K562 (cell line): ENCODE results near the gene SYNPR. TPM values are rescaled to one million over a fixed set of nuclear protein-coding genes. Genes with fewer than 3 reads are reported as not detected.
A peak's percentile ranks its signal among the peaks of the same experiment; 100 is the strongest.

Experiments used
- HMG20A ChIP-seq: fragments of 450-650 bp; formaldehyde crosslinking; conservative IDR thresholded peaks from 2 replicates; pipeline ENCODE4 v1.4.0; 2020; ENCODE audit warnings: mild to moderate bottlenecking, mixed read lengths
- HNRNPLL ChIP-seq: fragments of 200-400 bp; formaldehyde crosslinking; IDR thresholded peaks from 2 replicates; pipeline ENCODE4 v1.6.1; 2017; ENCODE audit warnings: low read length, low read depth, mild to moderate bottlenecking; ENCODE audit not compliant: poor library complexity, severe bottlenecking
- KAT8 ChIP-seq: fragments of 450-650 bp; IDR thresholded peaks from 2 replicates; pipeline ENCODE4 v1.6.1; 2016; ENCODE audit warnings: low read depth, mild to moderate bottlenecking
- KLF13 ChIP-seq: fragments of 450-650 bp; IDR thresholded peaks from 2 replicates; pipeline ENCODE4 v1.6.1; 2016; ENCODE audit warnings: missing genetic modification characterization, low read depth, mild to moderate bottlenecking, missing compliant biosample characterization, moderate library complexity, borderline replicate concordance
- RAD21 ChIP-seq, 2 experiments: fragments of 250-450 bp in 1 of 2; fragments of 450-650 bp in 1 of 2; sonication (Bioruptor Pico) in 1 of 2; formaldehyde crosslinking in 1 of 2; IDR thresholded peaks in 1 of 2; conservative IDR thresholded peaks in 1 of 2; 2 replicates each; pipeline versions ENCODE4 v1.4.0 to v1.8.0; 2020 to 2022; ENCODE audit warnings: mild to moderate bottlenecking in 2 of 2, moderate library complexity in 1 of 2
- TCF15 ChIP-seq: fragments of 250-450 bp; sonication (Bioruptor Pico); IDR thresholded peaks from 2 replicates; pipeline ENCODE4 v1.8.0; 2022; ENCODE audit warnings: moderate library complexity, mild to moderate bottlenecking, inconsistent platforms
- ZNF436 ChIP-seq: fragments of 250-450, 450-650 bp; sonication (Bioruptor Pico); formaldehyde crosslinking; IDR thresholded peaks from 2 replicates; pipeline ENCODE4 v1.7.0; 2020; ENCODE audit warnings: mild to moderate bottlenecking
- ZNF589 ChIP-seq: fragments of 200-800 bp; sonication (Bioruptor generic); IDR thresholded peaks from 2 replicates; pipeline ENCODE4 v1.6.1; 2016; ENCODE audit warnings: low read depth, missing genetic modification characterization, missing compliant biosample characterization
- ZNF644 ChIP-seq: fragments of 200-800 bp; sonication (Bioruptor generic); IDR thresholded peaks from 2 replicates; pipeline ENCODE4 v1.6.1; 2016; ENCODE audit warnings: low read depth, missing genetic modification characterization, missing compliant biosample characterization
- ZNF830 ChIP-seq: fragments of 250-450 bp; sonication (Bioruptor Pico); IDR thresholded peaks from 2 replicates; pipeline ENCODE4 v1.5.0; 2021; ENCODE audit warnings: mild to moderate bottlenecking
- ZSCAN29 ChIP-seq: fragments of 450-650 bp; IDR thresholded peaks from 2 replicates; pipeline ENCODE4 v1.6.1; 2017
- polyA plus RNA-seq, 8 experiments: library from polyadenylated mRNA; depleted of rRNA in 4 of 8; stranded (reverse) in 5 of 8; unstranded in 3 of 8; fragments of >200 nt; fragmentation: Nextera tagmentation in 2 of 8; fragmentation: Illumina TruSeq in 1 of 8; extraction: Ambion mirVana in 2 of 8; extraction: Trizol in 1 of 8; gene quantifications; 2 replicates each; pipeline versions ENCODE4 v1.2.1 to v1.2.3, GENCODE V29; 2011 to 2014; ENCODE audit warnings: inconsistent platforms in 1 of 8, missing spikeins in 1 of 8
- total RNA-seq, 7 experiments: library from RNA; depleted of rRNA in 6 of 7; stranded (reverse); fragments of >200 nt in 6 of 7; fragmentation: Illumina TruSeq in 2 of 7; extraction: Trizol in 2 of 7; gene quantifications; 2 replicates each; pipeline versions ENCODE4 v1.2.1 to v1.2.3, GENCODE V29; 2011 to 2021; ENCODE audit warnings: low replicate concordance in 1 of 7
- TF ChIP-seq, protein P1 (sequence below): fragments of 250-450 bp; sonication (Bioruptor Pico); IDR thresholded peaks from 2 replicates; pipeline ENCODE4 v1.5.0; 2021
- TF ChIP-seq, protein P2 (sequence below), 2 experiments: fragments of 450-650 bp; formaldehyde crosslinking in 1 of 2; IDR thresholded peaks; 2 replicates each; pipeline versions ENCODE4 v1.4.0 to v1.6.1; 2014 to 2020; ENCODE audit warnings: mild to moderate bottlenecking in 2 of 2, borderline replicate concordance in 1 of 2, low read depth in 1 of 2

The SYNPR gene
- total and polyA plus RNA-seq, 9 of the 15 experiments (the other 6 are each of a cell fraction or from before 2014, with no cell fraction given) = not detected

DNA sequence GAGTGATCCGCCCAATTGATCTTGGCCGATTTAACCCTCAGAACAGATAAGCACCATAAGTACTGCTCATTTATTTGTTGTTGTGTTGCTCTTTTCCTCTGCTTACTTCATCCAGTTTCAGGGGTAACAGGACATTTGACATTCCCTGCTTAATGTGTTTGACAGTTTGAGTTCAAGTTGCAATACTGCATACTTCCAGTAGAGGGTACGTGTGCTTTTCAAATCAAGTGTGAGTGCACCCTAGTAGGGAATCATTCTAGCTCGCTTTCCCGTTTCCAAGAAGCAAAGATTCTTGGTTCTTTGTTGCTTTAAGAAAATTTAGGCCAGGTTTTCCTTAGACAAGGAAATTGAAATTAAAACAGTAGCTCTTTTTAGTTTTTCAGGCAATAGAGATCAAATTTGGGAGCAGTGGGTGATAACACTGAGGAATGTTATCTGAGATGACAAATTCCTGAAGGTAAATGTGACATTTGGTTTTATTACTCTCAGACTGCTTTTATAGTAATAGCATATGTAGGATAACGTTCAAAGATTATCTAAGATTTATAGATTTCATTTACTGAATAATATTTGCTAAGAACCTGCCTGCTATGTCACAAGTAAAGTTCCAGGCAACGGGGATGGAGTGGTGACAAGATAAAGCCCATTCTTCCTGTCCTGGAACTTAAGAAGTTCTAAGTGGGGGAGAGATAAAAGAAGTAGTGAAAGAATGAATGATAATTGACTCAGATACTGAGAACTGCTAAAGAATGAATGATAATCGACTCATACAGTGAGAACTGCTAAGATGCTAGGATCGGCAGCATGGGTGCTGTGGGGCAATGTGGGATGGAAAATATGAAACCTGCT is 73.3 kb downstream of the SYNPR start (continued):
- TF ChIP-seq RAD21 (CRISPR knock-in tag; conservative IDR thresholded peaks at IDR 0.05 in 1 of 2, IDR thresholded peaks at IDR 0.05 in 1 of 2) (peak; percentile 60 to 67), HMG20A (CRISPR knock-in tag) (no peak), ZNF589 (CRISPR knock-in tag) (no peak), ZNF830 (no peak), ZNF436 (CRISPR knock-in tag) (no peak), ZSCAN29 (no peak), KAT8 (no peak), TCF15 (no peak), ZNF644 (tag) (no peak), HNRNPLL (no peak), KLF13 (no peak)
- TF ChIP-seq, protein P1, sequence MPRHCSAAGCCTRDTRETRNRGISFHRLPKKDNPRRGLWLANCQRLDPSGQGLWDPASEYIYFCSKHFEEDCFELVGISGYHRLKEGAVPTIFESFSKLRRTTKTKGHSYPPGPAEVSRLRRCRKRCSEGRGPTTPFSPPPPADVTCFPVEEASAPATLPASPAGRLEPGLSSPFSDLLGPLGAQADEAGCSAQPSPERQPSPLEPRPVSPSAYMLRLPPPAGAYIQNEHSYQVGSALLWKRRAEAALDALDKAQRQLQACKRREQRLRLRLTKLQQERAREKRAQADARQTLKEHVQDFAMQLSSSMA (CRISPR knock-in tag) = no peak
- TF ChIP-seq, protein P2, sequence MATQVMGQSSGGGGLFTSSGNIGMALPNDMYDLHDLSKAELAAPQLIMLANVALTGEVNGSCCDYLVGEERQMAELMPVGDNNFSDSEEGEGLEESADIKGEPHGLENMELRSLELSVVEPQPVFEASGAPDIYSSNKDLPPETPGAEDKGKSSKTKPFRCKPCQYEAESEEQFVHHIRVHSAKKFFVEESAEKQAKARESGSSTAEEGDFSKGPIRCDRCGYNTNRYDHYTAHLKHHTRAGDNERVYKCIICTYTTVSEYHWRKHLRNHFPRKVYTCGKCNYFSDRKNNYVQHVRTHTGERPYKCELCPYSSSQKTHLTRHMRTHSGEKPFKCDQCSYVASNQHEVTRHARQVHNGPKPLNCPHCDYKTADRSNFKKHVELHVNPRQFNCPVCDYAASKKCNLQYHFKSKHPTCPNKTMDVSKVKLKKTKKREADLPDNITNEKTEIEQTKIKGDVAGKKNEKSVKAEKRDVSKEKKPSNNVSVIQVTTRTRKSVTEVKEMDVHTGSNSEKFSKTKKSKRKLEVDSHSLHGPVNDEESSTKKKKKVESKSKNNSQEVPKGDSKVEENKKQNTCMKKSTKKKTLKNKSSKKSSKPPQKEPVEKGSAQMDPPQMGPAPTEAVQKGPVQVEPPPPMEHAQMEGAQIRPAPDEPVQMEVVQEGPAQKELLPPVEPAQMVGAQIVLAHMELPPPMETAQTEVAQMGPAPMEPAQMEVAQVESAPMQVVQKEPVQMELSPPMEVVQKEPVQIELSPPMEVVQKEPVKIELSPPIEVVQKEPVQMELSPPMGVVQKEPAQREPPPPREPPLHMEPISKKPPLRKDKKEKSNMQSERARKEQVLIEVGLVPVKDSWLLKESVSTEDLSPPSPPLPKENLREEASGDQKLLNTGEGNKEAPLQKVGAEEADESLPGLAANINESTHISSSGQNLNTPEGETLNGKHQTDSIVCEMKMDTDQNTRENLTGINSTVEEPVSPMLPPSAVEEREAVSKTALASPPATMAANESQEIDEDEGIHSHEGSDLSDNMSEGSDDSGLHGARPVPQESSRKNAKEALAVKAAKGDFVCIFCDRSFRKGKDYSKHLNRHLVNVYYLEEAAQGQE (IDR thresholded peaks at IDR 0.05; ENCODE audit: borderline replicate concordance) = peak; percentile 38; the same call in 1 of the 2 replicates
- TF ChIP-seq, protein P2 (CRISPR knock-in tag; IDR thresholded peaks at IDR 0.05; ENCODE audit: low read depth) = no peak
